BLaER1 treated with 17β-estradiol and CSF1 and Interleukin-3, amounts not matched to agents 10 nM and 100 nM (cell line): ENCODE measurements around the gene RASA1.
A peak's percentile ranks its signal among the peaks of the same experiment; 100 is the strongest.
"Not testable (repeated sequence)": the region's sequence is repeated elsewhere in the genome, so short reads cannot be mapped to it uniquely, and the experiment has no call there.

Source experiments
- H3K27ac ChIP-seq, 11 experiments: shearing (Covaris generic); formaldehyde crosslinking; 2 replicates each; pipeline ENCODE4 v1.8.1; 2022
- H3K27me3 ChIP-seq, 11 experiments: shearing (Covaris generic); formaldehyde crosslinking; 2 replicates each; pipeline ENCODE4 v1.8.1; 2022
- H3K36me3 ChIP-seq, 11 experiments: shearing (Covaris generic); formaldehyde crosslinking; 2 replicates each; pipeline ENCODE4 v1.8.1; 2022
- H3K4me1 ChIP-seq, 10 experiments: shearing (Covaris generic); formaldehyde crosslinking; 2 replicates each; pipeline ENCODE4 v1.8.1; 2022
- H3K4me2 ChIP-seq, 11 experiments: shearing (Covaris generic); formaldehyde crosslinking; 2 replicates each; pipeline ENCODE4 v1.8.1; 2022
- H3K4me3 ChIP-seq, 10 experiments: shearing (Covaris generic); formaldehyde crosslinking; 2 replicates each; pipeline ENCODE4 v1.8.1; 2022
- H3K9ac ChIP-seq, 11 experiments: shearing (Covaris generic); formaldehyde crosslinking; 2 replicates each; pipeline ENCODE4 v1.8.1; 2022
- H3K9me3 ChIP-seq, 11 experiments: shearing (Covaris generic); formaldehyde crosslinking; replicated peaks in 1 of 11; 2 replicates each; pipeline ENCODE4 v1.8.1; 2022
- H4K20me1 ChIP-seq, 11 experiments: shearing (Covaris generic); formaldehyde crosslinking; 2 replicates each; pipeline ENCODE4 v1.8.1; 2022
- Cebpa-rat ChIP-seq, 11 experiments: shearing (Covaris generic); IDR thresholded peaks; 2 replicates each; pipeline ENCODE4 v1.8.1; 2022

Gene RASA1

DNA sequence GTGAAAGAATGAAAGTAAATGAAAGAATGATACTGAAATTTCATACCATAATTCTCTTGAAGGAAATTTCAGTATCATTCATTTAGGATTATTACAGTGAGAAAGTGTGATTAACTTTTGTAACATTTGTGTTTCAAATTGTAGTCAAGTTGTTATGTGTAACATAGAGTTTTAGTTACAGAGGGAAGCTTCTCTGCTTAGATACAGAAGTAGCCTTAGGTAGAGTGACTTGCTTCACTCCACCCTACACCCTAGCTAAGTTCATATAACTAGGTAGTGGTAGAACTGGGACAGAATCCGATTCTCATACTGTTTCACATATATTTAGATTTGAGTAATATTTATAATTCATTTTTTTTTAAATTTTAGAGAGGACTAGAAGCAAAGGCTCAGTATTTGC is 9.0 kb downstream of the RASA1 start:
- peaks cover 0 to 80% (median 3%) of the 10 kb centered on the region in 10 experiments; a peak in 9 of 20 replicates for H3K4me1 ChIP-seq
- H3K27ac ChIP-seq, result no peak overlapping the region
- TF ChIP-seq Cebpa-rat (IDR thresholded peaks at IDR 0.05), result no peak
- H3K4me3 ChIP-seq, result no peak overlapping the region
- H4K20me1 ChIP-seq, result peaks cover 18 to 100% (median 62%) of the 10 kb centered on the region in 11 experiments; a peak in 20 of 22 replicates
- peak overlapping the region in 3 of 11 experiments; percentile 33 to 72 (median 66); a peak in 4 of 22 replicates for H3K4me2 ChIP-seq
- peaks cover 0 to 11% (median 4%) of the 10 kb centered on the region in 11 experiments; a peak in 8 of 22 replicates for H3K9me3 ChIP-seq
- H3K9ac ChIP-seq, result no peak overlapping the region
- no peaks in the 10 kb centered on the region for H3K27me3 ChIP-seq
- H3K36me3 ChIP-seq, result peaks cover 30 to 86% (median 56%) of the 10 kb centered on the region in 11 experiments

DNA sequence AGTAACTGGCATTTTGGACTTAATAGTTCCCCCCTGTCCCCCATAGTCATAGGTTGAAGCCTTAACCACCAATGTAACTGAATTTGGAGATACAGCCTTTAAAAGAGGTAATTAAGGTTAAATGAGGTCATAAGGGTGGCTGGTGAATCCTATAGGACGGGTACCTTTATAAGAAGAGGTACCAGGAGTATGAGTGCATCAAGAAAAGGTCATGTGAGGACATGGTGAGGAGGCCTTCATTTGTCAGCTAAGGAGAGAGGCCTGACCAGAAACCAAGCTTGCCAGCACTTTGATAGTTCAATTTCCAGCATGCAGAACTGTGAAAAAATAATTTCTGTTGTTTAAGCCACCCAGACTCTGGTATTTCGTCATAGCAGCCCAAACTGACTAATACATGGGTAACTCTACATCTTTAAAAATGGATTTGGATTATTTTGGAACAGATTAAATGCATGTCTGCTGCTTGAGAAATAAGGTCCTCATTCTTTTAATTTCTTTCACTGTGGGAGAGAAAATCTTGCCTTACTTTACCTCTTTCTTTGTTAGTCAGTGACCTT is 9.7 kb downstream of the RASA1 start:
- Histone ChIP-seq H3K27me3 (no peaks in the 10 kb centered on the region), H3K4me1 (peaks cover 0 to 73% (median 3%) of the 10 kb centered on the region in 10 experiments; a peak in 9 of 20 replicates), H3K9ac (no peak overlapping the region), H3K4me2 (peak overlapping the region in 4 of 11 experiments; percentile 33 to 72 (median 52); a peak in 7 of 22 replicates), H4K20me1 (peaks cover 18 to 100% (median 61%) of the 10 kb centered on the region in 11 experiments; a peak in 20 of 22 replicates), H3K4me3 (no peak overlapping the region), H3K36me3 (peaks cover 28 to 80% (median 54%) of the 10 kb centered on the region in 11 experiments), H3K9me3 (peaks cover 0 to 11% (median 4%) of the 10 kb centered on the region in 11 experiments; a peak in 8 of 22 replicates), H3K27ac (no peak overlapping the region)
- no peak for TF ChIP-seq Cebpa-rat (IDR thresholded peaks at IDR 0.05)

DNA sequence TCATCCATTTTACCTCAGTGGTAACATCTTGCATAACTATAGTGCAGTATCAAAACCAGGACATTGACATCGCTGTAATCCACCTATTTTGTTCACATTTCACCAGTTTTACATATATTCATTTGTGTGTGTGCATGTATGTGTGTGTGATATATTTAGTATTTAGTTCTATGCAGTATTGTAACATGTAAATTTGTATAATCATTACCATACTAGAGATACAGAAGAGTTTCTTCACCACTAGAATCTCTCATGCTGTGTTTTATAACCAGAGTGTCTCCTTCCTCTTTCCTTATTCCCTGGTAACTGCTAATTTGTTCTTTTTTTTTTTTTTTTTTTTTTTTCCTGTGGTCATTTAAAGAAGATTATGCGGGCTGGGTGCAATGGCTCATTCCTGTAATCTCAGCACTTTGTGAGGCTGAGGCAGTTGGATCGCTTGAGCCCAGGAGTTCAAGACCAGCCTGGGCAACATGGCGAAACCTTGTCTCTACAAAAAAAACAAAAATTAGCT is 11.0 kb downstream of the RASA1 start:
- Histone ChIP-seq H3K36me3 (peaks cover 34 to 72% (median 51%) of the 10 kb centered on the region in 11 experiments), H3K4me3 (no peak overlapping the region), H3K9me3 (peaks cover 0 to 11% (median 4%) of the 10 kb centered on the region in 11 experiments; a peak in 8 of 22 replicates), H3K27me3 (no peaks in the 10 kb centered on the region), H3K27ac (no peak overlapping the region), H3K4me2 (peak overlapping the region in 2 of 11 experiments; percentile 66 to 72; a peak in 4 of 22 replicates), H3K4me1 (peaks cover 0 to 64% (median 3%) of the 10 kb centered on the region in 10 experiments; a peak in 9 of 20 replicates), H3K9ac (no peak overlapping the region), H4K20me1 (peaks cover 18 to 100% (median 61%) of the 10 kb centered on the region in 11 experiments; a peak in 20 of 22 replicates)
- TF ChIP-seq Cebpa-rat (IDR thresholded peaks at IDR 0.05), result no peak

DNA sequence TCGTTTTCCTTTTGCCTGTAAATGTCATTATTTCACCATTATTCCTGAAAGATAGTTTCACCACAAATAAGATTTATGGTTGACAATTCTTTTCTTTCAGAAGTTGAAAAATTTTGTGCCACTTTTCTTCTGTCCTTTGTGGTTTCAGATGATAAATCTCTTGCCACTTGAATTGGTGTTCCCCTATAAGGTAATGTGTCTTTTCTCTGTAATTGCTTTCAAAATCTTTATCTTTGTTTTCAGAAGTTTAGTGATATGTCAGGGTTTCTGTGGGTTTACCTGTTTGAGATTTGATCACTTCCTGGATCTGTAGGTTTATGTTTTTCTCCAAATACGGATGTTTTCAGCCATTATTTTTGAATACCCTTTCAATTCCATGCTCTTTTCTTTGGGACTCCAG is 14.6 kb downstream of the RASA1 start:
- TF ChIP-seq Cebpa-rat (IDR thresholded peaks at IDR 0.05), result no peak
- Histone ChIP-seq H3K27ac (no peak overlapping the region), H3K9ac (no peak overlapping the region), H3K4me3 (no peak overlapping the region), H3K4me1 (peaks cover 0 to 37% (median 1%) of the 10 kb centered on the region in 10 experiments; a peak in 9 of 20 replicates), H3K4me2 (no peak overlapping the region), H4K20me1 (peaks cover 12 to 92% (median 46%) of the 10 kb centered on the region in 11 experiments; a peak in 19 of 22 replicates), H3K9me3 (peaks cover 0 to 15% (median 4%) of the 10 kb centered on the region in 11 experiments; a peak in 9 of 22 replicates), H3K36me3 (peaks cover 31 to 56% (median 45%) of the 10 kb centered on the region in 11 experiments), H3K27me3 (no peaks in the 10 kb centered on the region)

DNA sequence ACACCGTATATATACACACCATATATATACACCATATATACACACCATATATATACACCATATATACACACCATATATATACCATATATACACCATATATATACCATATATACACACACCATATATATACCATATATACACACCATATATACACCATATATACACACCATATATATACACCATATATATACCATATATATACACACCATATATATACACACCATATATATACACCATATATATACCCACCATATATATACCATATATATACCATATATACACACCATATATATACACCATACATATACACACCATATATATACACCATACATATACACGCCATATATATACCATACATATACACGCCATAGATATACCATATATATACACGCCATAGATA is 19.6 kb downstream of the RASA1 start:
- Histone ChIP-seq H3K36me3 (peaks cover 34 to 60% (median 43%) of the 10 kb centered on the region in 11 experiments), H4K20me1 (peaks cover 0 to 84% (median 26%) of the 10 kb centered on the region in 11 experiments; a peak in 12 of 22 replicates), H3K4me1 (peaks cover 0 to 11% (median 0%) of the 10 kb centered on the region in 10 experiments; a peak in 2 of 20 replicates), H3K9me3 (peaks cover 16 to 31% (median 26%) of the 10 kb centered on the region in 11 experiments)
- not testable (repeated sequence) for H3K4me2 ChIP-seq, H3K4me3 ChIP-seq, H3K27ac ChIP-seq, H3K9ac ChIP-seq, H3K27me3 ChIP-seq

DNA sequence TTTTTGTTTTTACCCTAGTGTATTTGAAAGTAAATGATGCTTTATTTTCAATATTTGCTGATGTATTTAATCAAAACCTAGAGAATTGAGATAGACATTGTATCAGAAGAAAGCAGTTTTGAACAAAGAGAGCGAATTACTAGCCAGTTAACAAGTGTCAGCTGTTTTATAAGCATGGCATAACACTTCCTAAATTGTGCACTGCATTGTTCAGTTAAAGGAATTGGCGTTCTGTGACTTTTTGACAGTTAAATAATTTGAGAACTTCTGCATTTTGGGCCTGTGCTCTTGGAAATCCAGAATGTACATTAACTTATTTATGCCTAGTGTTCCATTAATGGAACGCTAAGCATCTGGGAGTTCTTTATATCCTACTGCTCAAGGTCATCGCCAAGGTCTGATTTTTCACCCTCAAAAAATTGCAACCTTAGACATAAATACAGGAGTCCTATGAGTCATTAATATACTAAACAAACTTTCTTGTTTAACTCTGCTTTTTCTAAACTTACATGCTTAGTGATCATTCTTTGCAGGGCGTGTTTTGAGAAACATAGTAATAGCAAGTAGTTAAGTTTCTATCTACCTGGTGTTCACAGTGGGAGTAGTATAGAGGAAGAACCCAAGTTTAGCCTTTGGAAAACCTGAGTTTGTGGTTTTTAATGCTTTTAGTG is 31.1 kb downstream of the RASA1 start:
- H4K20me1 ChIP-seq, result peaks cover 5 to 100% (median 43%) of the 10 kb centered on the region in 11 experiments; a peak in 19 of 22 replicates
- H3K4me1 ChIP-seq, result peaks cover 13 to 69% (median 23%) of the 10 kb centered on the region in 10 experiments
- peak overlapping the region in 3 of 11 experiments; percentile 41 to 61 (median 56); a peak in 9 of 22 replicates for H3K27ac ChIP-seq
- TF ChIP-seq Cebpa-rat (IDR thresholded peaks at IDR 0.05), result no peak
- peak overlapping the region in 1 of 11 experiments; percentile 36; a peak in 2 of 22 replicates for H3K9ac ChIP-seq
- H3K36me3 ChIP-seq, result peaks cover 5 to 26% (median 12%) of the 10 kb centered on the region in 11 experiments; a peak in 20 of 22 replicates
- H3K27me3 ChIP-seq, result no peaks in the 10 kb centered on the region
- peaks cover 0 to 31% (median 18%) of the 10 kb centered on the region in 11 experiments; a peak in 16 of 22 replicates for H3K9me3 ChIP-seq
- H3K4me3 ChIP-seq, result peak overlapping the region in 2 of 10 experiments; percentile 10 to 14; a peak in 1 of 20 replicates
- H3K4me2 ChIP-seq, result peak overlapping the region in 10 of 11 experiments; percentile 5 to 79 (median 33); a peak in 10 of 22 replicates

DNA sequence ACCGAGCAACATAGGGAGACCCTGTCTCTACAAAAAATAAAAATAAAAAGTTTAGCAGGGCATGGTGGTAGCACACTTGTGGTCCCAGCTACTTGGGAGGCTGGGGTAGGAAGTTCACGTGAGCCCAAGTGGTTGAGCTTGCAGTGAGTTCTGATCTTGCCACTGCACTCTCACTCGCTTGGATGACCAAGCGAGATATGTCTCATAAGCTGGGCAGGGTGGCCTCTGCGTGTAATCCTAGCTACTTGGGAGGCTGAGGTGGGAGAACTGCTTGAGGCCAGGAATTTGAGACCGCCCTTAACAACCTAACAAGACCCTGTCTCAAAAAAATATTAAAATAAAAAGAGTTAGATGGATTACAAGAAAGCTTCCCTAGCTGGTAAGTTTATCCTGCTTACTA is 32.5 kb downstream of the RASA1 start:
- no peaks in the 10 kb centered on the region for H3K27me3 ChIP-seq
- H3K9ac ChIP-seq, result no peak overlapping the region
- 0 out of 22 replicates have a peak overlapping the region, but pooled peaks of 1 of the 11 experiments have one; percentile 1 for H3K27ac ChIP-seq
- H4K20me1 ChIP-seq, result peaks cover 5 to 96% (median 43%) of the 10 kb centered on the region in 11 experiments; a peak in 18 of 22 replicates
- H3K4me3 ChIP-seq, result no peak overlapping the region
- peak overlapping the region in 3 of 11 experiments; percentile 65 to 79 (median 66); a peak in 6 of 22 replicates for H3K4me2 ChIP-seq
- no peak for TF ChIP-seq Cebpa-rat (IDR thresholded peaks at IDR 0.05)
- peaks cover 0 to 26% (median 19%) of the 10 kb centered on the region in 11 experiments; a peak in 19 of 22 replicates for H3K9me3 ChIP-seq
- peaks cover 13 to 40% (median 23%) of the 10 kb centered on the region in 11 experiments for H3K36me3 ChIP-seq
- H3K4me1 ChIP-seq, result peaks cover 13 to 72% (median 23%) of the 10 kb centered on the region in 10 experiments

DNA sequence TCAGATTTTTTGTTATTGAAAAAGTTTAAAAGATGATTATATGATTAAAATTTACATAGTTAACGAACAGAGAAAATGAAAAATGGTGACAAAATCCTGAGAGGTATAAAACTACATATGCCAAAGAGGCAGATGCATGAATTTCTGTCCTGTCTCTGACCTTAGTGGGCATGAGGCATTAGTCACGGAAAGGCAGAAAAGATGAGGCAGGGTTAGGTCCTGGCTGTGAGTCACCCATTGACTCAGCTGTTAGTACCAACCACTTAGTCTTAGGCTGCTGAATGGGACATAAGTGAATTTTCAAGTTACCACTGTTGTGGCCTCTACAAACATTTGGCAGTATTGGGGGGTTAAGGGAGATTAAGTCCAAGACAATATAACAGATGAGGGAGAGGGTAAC is 33.1 kb downstream of the RASA1 start:
- no peak overlapping the region for H3K4me3 ChIP-seq
- no peak for TF ChIP-seq Cebpa-rat (IDR thresholded peaks at IDR 0.05)
- H4K20me1 ChIP-seq, result peaks cover 5 to 91% (median 39%) of the 10 kb centered on the region in 11 experiments; a peak in 18 of 22 replicates
- H3K9me3 ChIP-seq, result peaks cover 4 to 28% (median 21%) of the 10 kb centered on the region in 11 experiments; a peak in 20 of 22 replicates
- H3K36me3 ChIP-seq, result peaks cover 18 to 40% (median 25%) of the 10 kb centered on the region in 11 experiments
- peak overlapping the region in 3 of 11 experiments; percentile 27 to 66 (median 59); a peak in 4 of 22 replicates for H3K4me2 ChIP-seq
- H3K27me3 ChIP-seq, result no peaks in the 10 kb centered on the region
- H3K9ac ChIP-seq, result no peak overlapping the region
- H3K4me1 ChIP-seq, result peaks cover 13 to 68% (median 23%) of the 10 kb centered on the region in 10 experiments
- H3K27ac ChIP-seq, result no peak overlapping the region
